ENCODE measurements around the gene PIGN.
A peak's percentile ranks its signal among the peaks of the same experiment; 100 is the strongest.

PIGN gene, protein sequence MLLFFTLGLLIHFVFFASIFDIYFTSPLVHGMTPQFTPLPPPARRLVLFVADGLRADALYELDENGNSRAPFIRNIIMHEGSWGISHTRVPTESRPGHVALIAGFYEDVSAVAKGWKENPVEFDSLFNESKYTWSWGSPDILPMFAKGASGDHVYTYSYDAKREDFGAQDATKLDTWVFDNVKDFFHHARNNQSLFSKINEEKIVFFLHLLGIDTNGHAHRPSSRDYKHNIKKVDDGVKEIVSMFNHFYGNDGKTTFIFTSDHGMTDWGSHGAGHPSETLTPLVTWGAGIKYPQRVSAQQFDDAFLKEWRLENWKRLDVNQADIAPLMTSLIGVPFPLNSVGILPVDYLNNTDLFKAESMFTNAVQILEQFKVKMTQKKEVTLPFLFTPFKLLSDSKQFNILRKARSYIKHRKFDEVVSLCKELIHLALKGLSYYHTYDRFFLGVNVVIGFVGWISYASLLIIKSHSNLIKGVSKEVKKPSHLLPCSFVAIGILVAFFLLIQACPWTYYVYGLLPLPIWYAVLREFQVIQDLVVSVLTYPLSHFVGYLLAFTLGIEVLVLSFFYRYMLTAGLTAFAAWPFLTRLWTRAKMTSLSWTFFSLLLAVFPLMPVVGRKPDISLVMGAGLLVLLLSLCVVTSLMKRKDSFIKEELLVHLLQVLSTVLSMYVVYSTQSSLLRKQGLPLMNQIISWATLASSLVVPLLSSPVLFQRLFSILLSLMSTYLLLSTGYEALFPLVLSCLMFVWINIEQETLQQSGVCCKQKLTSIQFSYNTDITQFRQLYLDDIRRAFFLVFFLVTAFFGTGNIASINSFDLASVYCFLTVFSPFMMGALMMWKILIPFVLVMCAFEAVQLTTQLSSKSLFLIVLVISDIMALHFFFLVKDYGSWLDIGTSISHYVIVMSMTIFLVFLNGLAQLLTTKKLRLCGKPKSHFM

DNA sequence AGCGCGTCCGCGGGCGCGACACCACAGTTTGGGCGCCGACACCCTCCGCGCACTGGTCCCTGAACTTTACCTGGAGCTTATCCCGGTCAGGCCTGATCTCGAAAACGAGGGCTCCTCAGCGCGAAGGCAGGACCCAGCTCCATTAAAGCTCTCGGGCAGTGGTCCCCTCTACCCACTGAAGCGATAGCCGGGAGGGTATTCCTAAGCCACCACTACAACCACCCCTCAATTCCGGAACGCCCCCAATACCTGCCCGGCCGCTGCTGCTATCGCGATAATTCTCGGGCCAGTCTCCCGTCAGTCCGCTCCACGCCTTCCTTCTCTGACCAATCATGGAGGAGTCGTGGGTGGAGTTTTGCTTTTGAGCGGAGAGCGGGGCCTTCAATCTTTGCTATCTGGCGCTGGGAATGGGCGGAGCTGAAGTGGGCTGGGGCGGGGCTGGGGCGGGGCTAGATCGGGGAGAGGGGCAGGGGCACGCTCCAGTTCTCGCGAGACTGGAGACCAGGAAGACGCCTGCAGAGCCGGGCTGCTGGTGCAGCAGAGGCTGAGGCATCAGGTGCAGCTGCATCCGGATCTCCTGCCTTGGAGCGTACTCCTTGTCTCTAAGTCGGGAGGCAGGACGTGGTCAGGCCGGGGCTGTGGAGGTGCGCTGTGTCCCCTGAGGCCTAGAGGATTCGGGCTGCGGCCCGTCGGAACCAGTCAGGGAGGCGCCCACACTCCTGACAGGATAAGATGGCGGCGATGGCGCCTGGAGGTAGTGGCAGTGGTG lies at the start of gene PIGN, which contains the start of gene RELCH:
TSS of gene PIGN (minus strand) at position 283 of the 769 bp plus-strand sequence. CDS start 25,703 bp downstream, outside the sequence.
TSS of gene RELCH (plus strand) at position 482 of the 769 bp plus-strand sequence. CDS start at position 733, 251 bp downstream.
- FAIRE-seq (no peak), DNase-seq (ENCODE audit: low spot score) (peak; percentile 96)

DNA sequence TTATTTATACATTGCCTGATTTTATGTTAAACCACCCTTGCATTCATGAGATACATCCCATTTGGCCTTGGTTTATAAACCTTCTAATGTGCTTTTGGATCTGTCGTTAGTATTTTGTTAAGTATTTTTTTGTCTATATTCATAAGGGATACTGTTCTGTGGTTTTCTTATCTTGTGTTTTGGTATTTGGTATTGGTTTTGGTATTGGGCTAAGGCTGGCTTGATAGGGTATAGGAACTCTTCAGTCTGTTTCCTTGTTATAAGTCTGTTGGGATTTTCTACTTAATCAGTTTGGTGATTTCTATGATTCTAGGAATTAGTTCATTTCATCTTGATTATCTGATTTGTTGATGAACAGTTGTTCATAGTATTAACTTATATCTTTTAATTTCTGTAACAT lies 49.4 kb upstream of the PIGN start:
- FAIRE-seq (no peak), DNase-seq (ENCODE audit: low spot score) (no peak)

DNA sequence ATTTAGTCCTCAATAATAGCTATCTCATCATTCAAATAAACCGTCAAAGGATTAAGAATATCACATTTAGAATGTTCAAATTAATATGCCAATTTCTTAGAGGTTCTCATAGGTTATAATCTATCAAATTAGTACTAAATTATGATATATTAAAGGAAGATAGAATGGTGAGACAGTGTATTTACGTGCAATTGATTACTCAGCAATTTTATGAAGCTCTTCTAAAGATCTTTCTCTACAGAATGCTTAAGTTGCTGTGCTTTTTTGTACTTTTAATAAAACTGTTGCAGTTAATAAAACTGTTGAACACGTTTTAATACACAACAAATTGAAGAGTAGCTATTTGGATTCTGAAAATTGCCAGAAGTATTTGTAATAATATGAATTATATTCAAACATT lies 39.2 kb upstream of the PIGN start:
- no peak for FAIRE-seq
- no peak for DNase-seq (ENCODE audit: low spot score)

DNA sequence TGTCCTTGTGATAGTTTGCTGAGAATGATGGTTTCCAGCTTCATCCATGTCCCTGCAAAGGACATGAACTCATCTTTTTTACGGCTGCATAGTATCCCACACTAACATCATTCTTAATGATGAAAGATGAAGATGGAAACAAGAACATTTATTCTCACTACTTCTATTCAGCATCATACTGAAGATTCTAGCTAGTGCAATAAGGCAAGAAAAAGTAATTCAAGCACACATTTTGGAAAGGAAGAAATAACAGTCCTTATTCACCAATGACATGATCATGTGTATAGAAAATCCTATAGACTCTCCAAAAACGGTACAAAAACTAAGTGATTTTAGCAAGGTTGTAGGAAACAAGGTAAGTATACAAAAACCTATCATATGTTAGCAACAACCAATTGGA lies 37.4 kb upstream of the PIGN start:
- DNase-seq (ENCODE audit: low spot score) = no peak
- no peak for FAIRE-seq

DNA sequence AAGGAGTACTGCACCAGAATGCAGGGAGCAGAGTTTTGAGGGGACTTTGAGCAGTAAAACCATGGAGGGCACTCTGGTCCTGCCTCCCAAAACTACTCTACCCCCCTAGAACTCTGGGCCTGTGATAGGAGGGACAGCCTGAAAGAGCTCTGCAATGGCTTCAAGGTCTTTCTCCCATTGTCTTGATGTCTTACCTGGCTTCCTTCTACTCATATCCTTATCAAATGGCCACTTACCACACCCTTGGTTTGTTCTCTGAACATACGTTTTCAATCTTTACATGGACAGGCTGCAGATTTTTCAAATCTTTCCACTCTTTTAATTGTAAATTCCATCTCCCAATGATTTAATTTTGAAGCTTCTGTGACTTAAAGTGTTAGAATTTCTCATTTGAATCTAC lies 27.9 kb upstream of the PIGN start:
- FAIRE-seq (no peak), DNase-seq (ENCODE audit: low spot score) (no peak)

DNA sequence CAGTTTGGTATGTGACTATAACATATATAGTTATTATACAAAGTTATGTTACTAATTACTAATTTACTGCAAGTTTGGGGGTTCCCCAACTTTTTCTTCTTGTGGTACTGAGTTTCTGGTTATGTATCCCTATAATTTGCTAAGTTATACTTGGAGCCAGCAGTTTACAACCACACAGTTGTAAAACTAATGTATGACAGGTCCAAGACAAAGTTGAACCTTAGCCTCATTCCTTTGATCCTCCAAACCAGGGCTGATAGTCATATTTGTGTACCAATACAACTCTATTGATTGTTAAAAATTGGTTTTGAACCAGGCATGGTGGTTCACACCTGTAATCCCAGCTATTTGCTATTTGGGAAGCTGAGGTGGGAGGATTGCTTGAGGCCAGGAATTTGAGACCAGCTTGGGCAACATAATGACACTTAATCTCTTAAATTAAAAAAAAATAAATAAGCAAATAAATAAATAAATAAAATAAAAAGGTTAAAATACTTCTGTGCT lies 24.5 kb upstream of the PIGN start:
- FAIRE-seq (no peak), DNase-seq (ENCODE audit: low spot score) (no peak)

DNA sequence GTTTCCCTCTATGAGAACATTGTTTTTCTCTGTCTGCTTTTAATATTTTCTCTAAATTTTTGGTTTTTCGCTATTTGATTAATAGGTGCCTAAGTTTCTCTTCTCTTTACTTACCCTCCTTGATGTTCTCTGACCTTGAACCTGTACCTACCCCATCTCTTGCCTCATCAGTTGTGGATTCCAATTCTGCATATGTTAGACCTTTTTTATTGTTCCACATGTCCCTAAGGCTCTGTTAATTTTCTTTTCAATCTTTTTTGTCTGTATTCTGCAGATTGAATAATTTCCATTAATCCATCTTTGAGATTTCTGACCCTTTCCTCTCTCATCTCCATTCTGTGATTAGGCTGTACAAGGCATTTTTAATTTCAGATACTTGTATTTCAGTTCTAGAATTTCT lies 23.3 kb upstream of the PIGN start:
- FAIRE-seq (no peak), DNase-seq (ENCODE audit: low spot score) (no peak)

DNA sequence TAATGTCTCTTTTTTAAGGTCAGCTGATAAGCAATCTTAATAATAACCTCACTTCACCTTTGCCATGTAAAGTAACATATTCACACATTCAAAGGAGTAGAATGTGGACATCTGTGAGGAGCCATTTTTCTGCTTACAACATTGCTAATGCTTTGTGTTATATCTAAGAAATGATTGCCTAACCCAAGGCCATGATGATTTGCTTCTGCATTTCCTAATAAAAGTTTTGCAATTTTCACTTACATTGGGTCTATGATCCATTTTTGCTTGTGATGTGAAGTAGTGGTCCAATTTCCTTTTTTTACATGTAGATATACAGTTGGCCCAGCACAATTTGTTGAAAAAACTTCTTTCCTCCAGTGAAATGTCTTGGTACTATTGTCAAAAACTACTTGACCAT lies 22.2 kb upstream of the PIGN start:
- no peak for DNase-seq (ENCODE audit: low spot score)

DNA sequence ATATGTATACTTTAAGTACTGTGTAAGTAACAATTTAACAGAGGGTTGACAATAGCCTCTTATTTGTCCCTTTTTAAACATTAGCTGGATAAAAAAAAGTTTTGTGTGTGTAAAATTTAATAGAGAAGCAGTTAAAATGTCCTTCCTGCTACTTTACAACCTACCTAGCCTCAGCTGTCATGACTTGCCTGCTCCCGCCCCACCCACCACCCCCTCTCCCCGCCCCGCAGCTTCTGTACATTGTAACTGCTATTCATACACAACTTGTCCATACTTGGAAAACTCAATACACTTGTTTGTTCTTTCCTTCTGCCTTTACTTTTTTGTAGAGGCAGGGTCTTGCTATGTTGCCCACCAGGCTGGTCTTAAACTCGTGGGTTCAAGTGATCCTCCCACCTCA lies 19.7 kb upstream of the PIGN start:
- FAIRE-seq (no peak), DNase-seq (ENCODE audit: low spot score) (no peak)

More for the DNA sequence above, 22.2 kb upstream of the PIGN start:
- FAIRE-seq = no peak

DNA sequence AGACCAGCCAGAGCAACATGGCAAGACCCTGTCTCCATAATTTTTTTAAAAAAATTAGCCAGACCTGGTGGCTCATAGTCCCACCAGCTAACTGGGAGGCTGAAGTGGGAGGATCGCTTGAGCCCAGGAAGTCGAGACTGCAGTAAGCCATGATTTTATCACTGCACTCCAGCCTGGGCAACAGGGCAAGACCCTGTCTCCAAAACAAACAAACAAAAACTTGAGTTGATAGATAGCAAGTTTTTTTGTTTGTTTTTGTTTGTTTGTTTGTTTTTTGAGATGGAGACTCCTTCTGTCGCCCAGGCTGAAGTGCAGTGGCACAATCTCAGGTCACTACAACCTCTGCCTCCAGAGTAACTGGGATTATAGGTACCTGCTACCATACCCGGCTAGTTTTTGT lies 19.0 kb upstream of the PIGN start:
- FAIRE-seq (no peak), DNase-seq (ENCODE audit: low spot score) (no peak)

DNA sequence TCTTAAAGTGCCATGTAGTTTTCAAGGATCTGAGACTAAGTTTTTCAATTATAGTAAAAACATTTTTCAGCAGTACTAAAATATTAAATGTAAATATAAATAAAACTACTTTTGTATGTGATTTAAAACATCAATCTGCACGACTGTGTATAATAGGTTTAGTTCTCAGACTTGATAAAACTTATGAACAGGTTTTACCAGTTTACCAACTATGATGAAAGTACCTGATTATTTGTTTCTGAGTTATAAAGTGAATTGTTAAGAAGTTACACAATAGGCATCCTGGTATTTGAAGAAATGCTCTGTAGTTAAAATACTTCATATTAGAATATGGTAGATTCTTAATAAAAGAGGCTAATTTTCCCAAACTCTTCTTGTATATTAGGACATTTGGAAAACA lies 15.0 kb upstream of the PIGN start:
- FAIRE-seq (no peak), DNase-seq (ENCODE audit: low spot score) (no peak)

DNA sequence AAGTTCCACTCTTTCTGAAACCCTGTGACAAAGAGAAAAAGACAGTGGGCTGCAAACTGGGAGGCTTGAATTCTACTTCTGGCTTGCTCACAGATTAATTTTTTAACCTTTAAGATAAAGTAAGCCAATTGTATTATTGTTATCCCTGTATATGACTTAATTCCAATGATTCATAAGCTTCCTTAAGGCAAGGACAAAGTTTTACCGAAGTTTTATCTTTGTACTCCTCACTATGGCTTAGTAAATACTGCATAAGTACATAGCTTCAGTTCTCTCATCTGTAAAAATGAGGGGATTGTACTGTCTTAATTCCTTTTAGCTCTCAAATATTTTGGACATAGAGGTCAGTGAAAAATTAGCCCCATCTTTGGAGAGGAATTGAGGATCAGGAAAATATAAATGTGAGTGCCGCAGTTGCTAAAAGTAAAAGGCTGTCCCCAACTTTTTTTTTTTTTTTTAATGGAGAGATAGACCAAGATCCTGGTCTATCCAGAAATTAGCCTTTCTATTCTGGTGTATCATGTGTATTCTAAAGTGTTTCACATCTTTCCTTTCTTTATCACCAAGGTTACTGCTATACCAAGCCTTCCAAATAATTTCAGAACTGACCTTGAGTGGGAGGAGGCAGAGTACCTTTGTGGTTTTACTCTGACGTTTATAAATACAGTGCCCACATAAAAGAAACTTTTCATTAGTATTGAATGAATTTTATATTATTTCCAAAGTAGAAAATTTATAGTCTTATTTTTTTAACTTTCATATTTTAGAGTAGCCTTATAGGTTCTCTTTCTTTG lies 13.5 kb upstream of the PIGN start:
- no peak for FAIRE-seq
- no peak for DNase-seq (ENCODE audit: low spot score)

DNA sequence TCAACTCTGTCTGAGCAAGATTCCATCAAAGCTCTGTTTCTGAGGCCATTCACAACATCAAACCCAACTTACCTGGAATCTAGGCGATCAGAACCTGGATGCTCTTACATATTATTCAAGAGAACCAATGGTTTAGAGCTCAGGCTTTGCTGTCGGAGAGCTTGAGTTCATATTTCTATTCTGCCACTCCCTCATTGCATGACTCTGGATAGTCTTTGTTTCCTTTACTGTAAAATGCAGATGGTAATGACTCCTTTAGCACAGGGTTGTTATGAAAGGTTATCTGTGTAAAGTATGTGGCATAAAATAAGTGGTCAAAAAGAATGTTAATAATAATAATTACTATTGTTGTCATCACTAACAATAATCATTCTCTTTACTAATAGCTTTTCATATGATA lies 12.8 kb upstream of the PIGN start:
- DNase-seq (ENCODE audit: low spot score) = no peak
- no peak for FAIRE-seq

DNA sequence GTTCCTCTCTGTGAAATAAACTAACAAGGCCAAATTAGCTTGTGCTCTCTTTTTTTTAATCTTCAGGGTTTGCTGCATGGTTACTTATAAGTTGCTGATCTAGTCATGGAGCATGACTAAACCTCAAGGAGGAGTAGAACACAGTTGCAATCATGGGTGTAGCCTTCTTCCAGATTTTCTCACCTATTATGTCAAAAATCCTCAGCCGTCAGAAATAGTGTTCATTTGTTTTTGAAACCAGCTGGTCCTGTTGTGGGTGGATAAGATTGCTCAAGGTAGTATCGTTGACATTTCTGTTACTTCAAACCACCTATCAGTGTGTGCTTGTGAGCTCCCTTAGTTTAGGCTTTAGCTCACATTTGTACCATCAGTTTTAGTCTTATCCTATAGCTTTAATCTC lies 11.4 kb upstream of the PIGN start:
- DNase-seq (ENCODE audit: low spot score) = no peak
- no peak for FAIRE-seq

DNA sequence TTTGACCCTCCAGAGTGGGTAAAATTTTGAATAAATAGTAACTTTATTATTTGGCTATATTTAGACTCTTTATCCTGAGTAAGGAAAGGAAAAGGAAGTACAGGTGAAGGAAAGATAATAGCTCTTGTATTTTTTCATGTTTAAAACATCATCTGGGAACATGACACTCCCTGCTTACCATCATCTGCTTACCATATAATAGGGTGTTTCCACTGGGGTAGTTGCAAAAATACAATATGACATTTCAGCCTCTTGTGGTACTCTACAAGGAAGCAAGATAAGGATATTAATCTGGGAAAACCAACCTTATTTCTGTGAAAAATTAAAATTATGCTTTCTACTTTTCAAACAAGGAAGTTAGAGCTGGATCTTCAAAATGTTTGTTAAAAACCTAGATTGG lies 10.1 kb upstream of the PIGN start:
- no peak for DNase-seq (ENCODE audit: low spot score)
- FAIRE-seq = no peak

DNA sequence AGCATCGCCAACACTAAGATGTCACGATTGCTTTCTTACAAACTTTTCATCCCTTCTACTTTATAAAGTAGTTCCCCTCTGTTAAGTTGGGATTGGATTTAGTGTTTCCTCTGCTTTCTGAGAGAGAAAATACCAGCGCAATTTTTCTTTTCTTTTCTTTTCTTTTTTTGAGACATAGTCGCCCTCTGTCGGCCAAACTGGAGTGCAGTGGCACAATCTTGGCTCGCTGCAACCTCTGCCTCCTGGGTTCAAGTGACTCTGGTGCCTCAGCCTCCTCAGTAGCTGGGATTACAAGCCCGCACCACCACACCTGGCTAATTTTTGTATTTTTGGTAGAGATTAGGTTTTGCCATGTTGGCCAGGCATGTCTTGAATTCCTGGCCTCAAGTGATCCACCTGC lies 9.2 kb upstream of the PIGN start:
- DNase-seq (ENCODE audit: low spot score) (no peak), FAIRE-seq (no peak)

DNA sequence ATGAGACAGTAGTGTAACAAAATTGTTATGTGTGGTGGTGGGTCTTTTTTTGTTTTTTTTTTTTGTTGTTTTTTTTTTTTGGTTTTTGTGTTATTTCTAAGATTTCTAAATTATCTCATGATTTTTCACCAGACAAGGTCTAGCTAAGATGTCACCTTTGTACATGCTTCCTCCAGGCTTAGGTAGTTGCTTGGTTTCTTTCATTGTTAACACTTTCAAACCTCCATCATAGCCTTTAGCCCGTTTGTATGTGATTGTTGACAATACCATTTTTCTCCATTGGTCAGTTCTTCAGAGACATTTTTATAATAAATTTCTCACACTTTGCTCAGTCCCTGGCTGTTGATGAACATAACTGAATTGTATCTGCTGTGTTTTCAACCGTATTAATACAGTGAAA lies 2.4 kb upstream of the PIGN start:
- DNase-seq (ENCODE audit: low spot score) = no peak
- no peak for FAIRE-seq

DNA sequence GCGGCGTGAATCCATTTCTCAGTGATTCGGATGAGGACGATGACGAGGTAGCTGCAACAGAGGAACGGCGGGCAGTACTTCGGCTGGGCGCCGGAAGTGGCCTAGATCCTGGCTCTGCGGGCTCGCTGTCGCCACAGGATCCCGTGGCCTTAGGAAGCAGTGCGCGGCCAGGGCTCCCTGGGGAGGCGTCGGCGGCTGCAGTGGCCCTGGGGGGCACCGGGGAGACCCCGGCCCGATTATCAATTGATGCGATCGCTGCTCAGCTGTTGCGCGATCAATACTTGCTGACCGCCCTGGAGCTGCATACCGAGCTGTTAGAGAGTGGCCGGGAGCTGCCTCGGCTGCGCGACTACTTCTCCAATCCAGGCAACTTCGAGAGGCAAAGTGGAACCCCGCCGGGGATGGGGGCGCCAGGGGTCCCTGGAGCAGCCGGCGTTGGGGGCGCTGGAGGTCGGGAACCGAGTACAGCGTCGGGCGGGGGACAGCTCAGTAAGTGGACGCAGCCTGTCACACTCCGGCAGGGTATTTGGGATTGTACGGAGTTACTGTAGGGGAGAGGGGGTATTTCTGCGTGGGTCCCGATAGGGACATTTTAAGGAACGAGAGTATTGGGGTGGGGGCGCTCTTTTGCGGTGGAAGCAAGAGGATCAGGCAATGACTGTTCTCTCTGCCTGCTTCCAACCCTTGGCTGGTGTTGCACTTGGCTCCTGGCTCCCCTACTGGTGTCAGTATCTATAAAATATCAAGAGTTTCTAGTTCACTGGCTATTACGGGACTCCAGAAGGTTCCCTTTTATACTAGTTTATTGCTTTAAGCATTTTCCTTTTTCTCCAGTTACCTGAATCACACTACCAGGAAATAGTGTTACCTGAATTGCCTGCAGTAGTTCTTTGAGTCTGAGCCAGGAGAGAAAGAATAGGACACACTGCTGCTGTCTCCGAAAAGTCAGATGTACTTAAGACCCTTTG lies 971 bp upstream of the PIGN start:
- FAIRE-seq (no peak), DNase-seq (ENCODE audit: low spot score) (peak; percentile 12)

DNA sequence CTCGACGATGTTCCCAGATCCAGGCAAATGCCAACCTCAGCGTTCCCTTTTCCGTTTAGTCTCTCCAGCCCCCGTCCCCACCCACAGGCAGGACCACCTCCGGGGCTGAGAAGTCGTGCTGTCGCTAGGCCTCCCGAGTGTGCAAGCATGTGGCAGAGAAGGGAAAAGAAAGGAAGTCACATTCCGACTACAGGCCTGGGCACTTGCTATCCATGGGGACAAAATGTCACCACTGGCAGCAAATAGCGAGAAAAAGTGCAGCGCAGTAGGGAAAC lies 420 bp downstream of the PIGN start:
- no peak for DNase-seq (ENCODE audit: low spot score)
- no peak for FAIRE-seq
